A172 (cell line): ENCODE data around the gene DCLK1. TPM values are rescaled to one million over a fixed set of nuclear protein-coding genes. Genes with fewer than 3 reads are reported as not detected.

Experiments used
- DNase-seq: peaks from one replicate; pipeline ENCODE4 v3.0.0-alpha.2; 2015; ENCODE audit warnings: low spot score
- total RNA-seq: library from RNA; depleted of rRNA; stranded (reverse); fragments of >200 nt; shearing (Covaris generic); gene quantifications from 2 replicates; pipeline ENCODE4 v1.2.3, GENCODE V29; 2014

DCLK1 gene
- total RNA-seq, 1 experiment from 2014 or later, result 12.6 TPM

GRCh38 chr13:35860661-35861060, 270.5 kb downstream of the DCLK1 start:
- no peak for DNase-seq

- no peak for DNase-seq
Observed at GRCh38 chr13:35859981-35860380, 271.2 kb downstream of the DCLK1 start.

- no peak for DNase-seq
Observed at GRCh38 chr13:35858665-35859064, 272.5 kb downstream of the DCLK1 start.

GRCh38 chr13:35857769-35858168, 273.4 kb downstream of the DCLK1 start:
- DNase-seq, result no peak

GRCh38 chr13:35856721-35857364, 274.3 kb downstream of the DCLK1 start:
- no peak for DNase-seq

GRCh38 chr13:35856084-35856483, 275.1 kb downstream of the DCLK1 start:
- no peak for DNase-seq

- peak; percentile 79 for DNase-seq
Observed at GRCh38 chr13:35855531-35856019, 275.6 kb downstream of the DCLK1 start.

GRCh38 chr13:35854286-35854685, 276.9 kb downstream of the DCLK1 start:
- no peak for DNase-seq

- no peak for DNase-seq
Observed at GRCh38 chr13:35851881-35852280, 279.3 kb downstream of the DCLK1 start.

GRCh38 chr13:35851356-35851755, 279.8 kb downstream of the DCLK1 start:
- DNase-seq, result no peak

GRCh38 chr13:35850569-35850968, 280.6 kb downstream of the DCLK1 start:
- DNase-seq, result no peak

- no peak for DNase-seq
Observed at GRCh38 chr13:35849256-35849644, 281.9 kb downstream of the DCLK1 start.

GRCh38 chr13:35848336-35849255, 282.6 kb downstream of the DCLK1 start:
- no peak for DNase-seq

- DNase-seq, result no peak
Observed at GRCh38 chr13:35843272-35843671, 287.9 kb downstream of the DCLK1 start.

GRCh38 chr13:35841060-35841521, 290.1 kb downstream of the DCLK1 start:
- DNase-seq, result no peak

GRCh38 chr13:35839806-35840205, 291.4 kb downstream of the DCLK1 start:
- DNase-seq, result no peak

- DNase-seq, result peak; percentile 76
Observed at GRCh38 chr13:35838356-35838755, 292.8 kb downstream of the DCLK1 start.

- DNase-seq, result no peak
Observed at GRCh38 chr13:35836446-35836845, 294.7 kb downstream of the DCLK1 start.

- no peak for DNase-seq
Observed at GRCh38 chr13:35835989-35836388, 295.2 kb downstream of the DCLK1 start.

GRCh38 chr13:35833608-35834275, 297.4 kb downstream of the DCLK1 start:
- no peak for DNase-seq

- DNase-seq, result no peak
Observed at GRCh38 chr13:35833031-35833430, 298.2 kb downstream of the DCLK1 start.

- DNase-seq, result no peak
Observed at GRCh38 chr13:35832551-35832950, 298.6 kb downstream of the DCLK1 start.
